Inflammatory macrophage (primary cell): ENCODE measurements around the gene INPP5F.
A peak's percentile ranks its signal among the peaks of the same experiment; 100 is the strongest.

Source experiments
- DNase-seq, 2 donors: peaks; one replicate each; pipeline ENCODE4 v3.0.0-alpha.2; 2020 to 2022
- total RNA-seq, 18 experiments: gene quantifications; one replicate each; lab custom pipeline; 2026; ENCODE audit warnings: mixed read lengths in 6 of 18, inconsistent platforms in 2 of 18; lab: John Stamatoyannopoulos, UW

The INPP5F gene
- 12.2 to 84.7 (median 43.5) reads per million in 18 experiments for total RNA-seq

GRCh38 chr10:119725828-119726675 is at the start of gene INPP5F:
INPP5F (plus strand) TSS chr10:119726050; CDS start chr10:119726263, 213 bp downstream.
- peak; percentile 98 for DNase-seq

- no peak for DNase-seq
Observed at GRCh38 chr10:119677126-119677525, 48.7 kb upstream of the INPP5F start.

GRCh38 chr10:119677904-119678755 is 47.7 kb upstream of the INPP5F start:
- no peak for DNase-seq

- DNase-seq, result no peak
Observed at GRCh38 chr10:119679480-119679829, 46.4 kb upstream of the INPP5F start.

- peak; percentile 71 to 84 for DNase-seq
Observed at GRCh38 chr10:119680050-119680449, 45.8 kb upstream of the INPP5F start.

- DNase-seq, result peak in 1 of 2 donors; percentile 40
Observed at GRCh38 chr10:119680650-119681081, 45.2 kb upstream of the INPP5F start.

- DNase-seq, result peak; percentile 76 to 89
Observed at GRCh38 chr10:119686465-119687191, 39.2 kb upstream of the INPP5F start.

- no peak for DNase-seq
Observed at GRCh38 chr10:119687192-119688032, 38.4 kb upstream of the INPP5F start.

- peak; percentile 50 to 61 for DNase-seq
Observed at GRCh38 chr10:119688033-119688508, 37.8 kb upstream of the INPP5F start.

GRCh38 chr10:119689016-119689580 is 36.8 kb upstream of the INPP5F start:
- DNase-seq, result no peak

GRCh38 chr10:119691726-119692125 is 34.1 kb upstream of the INPP5F start:
- no peak for DNase-seq

GRCh38 chr10:119693262-119693957 is 32.4 kb upstream of the INPP5F start:
- no peak for DNase-seq

GRCh38 chr10:119694608-119695007 is 31.2 kb upstream of the INPP5F start:
- DNase-seq, result no peak

GRCh38 chr10:119700321-119700954 is 25.4 kb upstream of the INPP5F start:
- DNase-seq, result peak; percentile 23 to 87

GRCh38 chr10:119701861-119702260 is 24.0 kb upstream of the INPP5F start:
- no peak for DNase-seq

GRCh38 chr10:119702583-119702982 is 23.3 kb upstream of the INPP5F start:
- DNase-seq, result peak; percentile 63 to 65

GRCh38 chr10:119703903-119704508 is 21.8 kb upstream of the INPP5F start:
- peak; percentile 39 to 59 for DNase-seq

- DNase-seq, result no peak
Observed at GRCh38 chr10:119705434-119705831, 20.4 kb upstream of the INPP5F start.

- no peak for DNase-seq
Observed at GRCh38 chr10:119706521-119707278, 19.1 kb upstream of the INPP5F start.
